DND-41 (cell line): ENCODE measurements around the gene CERS5.

ENCODE experiments used
- ATAC-seq: fragments of 200-7000 bp; cut with Tn5 transposase; 3 replicates; pipeline ENCODE4 v1.9.1; 2021; ENCODE audit warnings: low read depth; ENCODE audit not compliant: insufficient read depth
- DNase-seq: peaks from one replicate; pipeline ENCODE4 v3.0.0-alpha.2; 2020
- H2AFZ ChIP-seq: 2 replicates; pipeline ENCODE4 v1.6.0; 2012; ENCODE audit warnings: low read depth, low read length
- H3K27ac ChIP-seq: 2 replicates; pipeline ENCODE4 v1.5.1; 2012; ENCODE audit warnings: low read length, inconsistent platforms
- H3K27me3 ChIP-seq: fragments of 200-600 bp; sonication (generic); 2 replicates; pipeline ENCODE4 v1.6.0; 2012; ENCODE audit warnings: low read length, mild to moderate bottlenecking, inconsistent platforms; ENCODE audit not compliant: insufficient read depth, poor library complexity
- H3K36me3 ChIP-seq: 2 replicates; pipeline ENCODE4 v1.5.1; 2012; ENCODE audit warnings: low read length, inconsistent platforms; ENCODE audit not compliant: insufficient read depth
- H3K4me1 ChIP-seq: 2 replicates; pipeline ENCODE4 v1.5.1; 2012; ENCODE audit warnings: mild to moderate bottlenecking, low read length; ENCODE audit not compliant: insufficient read depth
- H3K4me2 ChIP-seq: 2 replicates; pipeline ENCODE4 v1.6.0; 2012; ENCODE audit warnings: mild to moderate bottlenecking, moderate library complexity, low read length, inconsistent platforms; ENCODE audit not compliant: insufficient read depth
- H3K4me3 ChIP-seq, 2 experiments: fragments of 200-600 bp in 1 of 2; shearing (Covaris generic) in 1 of 2; 2 replicates each; pipeline ENCODE4 v1.5.1; 2012 to 2016; ENCODE audit warnings: inconsistent platforms in 2 of 2, low read length in 2 of 2, mild to moderate bottlenecking in 2 of 2, low read depth in 1 of 2, moderate library complexity in 1 of 2
- H3K79me2 ChIP-seq: 2 replicates; pipeline ENCODE4 v1.6.0; 2012; ENCODE audit warnings: low read length, inconsistent platforms; ENCODE audit not compliant: insufficient read depth
- H3K9ac ChIP-seq: 2 replicates; pipeline ENCODE4 v1.6.0; 2012; ENCODE audit warnings: low read depth, mild to moderate bottlenecking, inconsistent platforms, low read length, moderate library complexity
- H3K9me3 ChIP-seq: 2 replicates; pipeline ENCODE4 v1.5.1; 2012; ENCODE audit warnings: low read length, moderate library complexity, mild to moderate bottlenecking, inconsistent platforms; ENCODE audit not compliant: insufficient read depth, severe bottlenecking
- H4K20me1 ChIP-seq: 2 replicates; pipeline ENCODE4 v1.6.0; 2012; ENCODE audit warnings: low read length; ENCODE audit not compliant: insufficient read depth
- CTCF ChIP-seq: IDR thresholded peaks from 2 replicates; pipeline ENCODE4 v1.5.1; 2012; ENCODE audit warnings: borderline replicate concordance, low read length, moderate library complexity, mild to moderate bottlenecking; ENCODE audit not compliant: poor library complexity, severe bottlenecking; ENCODE audit errors: extremely low read depth
- EZH2 ChIP-seq: IDR thresholded peaks from 3 replicates; pipeline ENCODE4 v1.6.1; 2012; ENCODE audit warnings: borderline replicate concordance, low read depth, mild to moderate bottlenecking, moderate library complexity, low read length, inconsistent platforms; ENCODE audit not compliant: severe bottlenecking

CERS5 gene

GRCh38 chr12:50213439-50213838, 46.3 kb upstream of the CERS5 start:
- Histone ChIP-seq H3K4me2 (no peak overlapping the region), H3K4me1 (peaks cover 21% of the 10 kb centered on the region), H3K9ac (no peak overlapping the region), H4K20me1 (no peaks in the 10 kb centered on the region), H2AFZ (no peak overlapping the region), H3K9me3 (no peaks in the 10 kb centered on the region), H3K79me2 (no peaks in the 10 kb centered on the region), H3K27ac (no peak overlapping the region), H3K4me3 (no peak overlapping the region), H3K27me3 (no peaks in the 10 kb centered on the region), H3K36me3 (no peaks in the 10 kb centered on the region)
- no peak for DNase-seq
- TF ChIP-seq CTCF (no peak), EZH2 (no peak)
- ATAC-seq = no peak

GRCh38 chr12:50212071-50212467, 44.9 kb upstream of the CERS5 start:
- H2AFZ ChIP-seq = peak overlapping the region; percentile 42
- no peaks in the 10 kb centered on the region for H3K9me3 ChIP-seq
- no peak for DNase-seq
- TF ChIP-seq EZH2 (no peak), CTCF (no peak)
- peak; percentile 56; the same call in 1 of the 3 replicates for ATAC-seq
- peaks cover 21% of the 10 kb centered on the region for H3K4me1 ChIP-seq
- H3K4me2 ChIP-seq = peak overlapping the region; percentile 37
- peak overlapping the region; percentile 24; the same call in 1 of the 2 replicates for H3K9ac ChIP-seq
- H4K20me1 ChIP-seq = no peaks in the 10 kb centered on the region
- no peaks in the 10 kb centered on the region for H3K27me3 ChIP-seq
- no peak overlapping the region for H3K4me3 ChIP-seq
- H3K79me2 ChIP-seq = no peaks in the 10 kb centered on the region
- H3K36me3 ChIP-seq = no peaks in the 10 kb centered on the region
- H3K27ac ChIP-seq = peak overlapping the region; percentile 57

GRCh38 chr12:50211392-50212070, 44.4 kb upstream of the CERS5 start:
- ATAC-seq (peak; percentile 55; the same call in 2 of the 3 replicates), DNase-seq (no peak)
- Histone ChIP-seq H3K4me2 (peak overlapping the region; percentile 37), H3K9ac (peak overlapping the region; percentile 24; the same call in 1 of the 2 replicates), H3K9me3 (no peaks in the 10 kb centered on the region), H2AFZ (peak overlapping the region; percentile 42), H3K36me3 (no peaks in the 10 kb centered on the region), H3K4me1 (peaks cover 21% of the 10 kb centered on the region), H4K20me1 (no peaks in the 10 kb centered on the region), H3K27ac (peak overlapping the region; percentile 57), H3K27me3 (no peaks in the 10 kb centered on the region), H3K4me3 (no peak overlapping the region), H3K79me2 (no peaks in the 10 kb centered on the region)
- peak; percentile 44 for TF ChIP-seq CTCF
- TF ChIP-seq EZH2 = no peak

GRCh38 chr12:50207424-50207823, 40.3 kb upstream of the CERS5 start:
- Histone ChIP-seq H3K9me3 (no peaks in the 10 kb centered on the region), H3K36me3 (peaks cover 16% of the 10 kb centered on the region), H3K79me2 (no peaks in the 10 kb centered on the region), H4K20me1 (no peaks in the 10 kb centered on the region), H3K4me3 (no peak overlapping the region), H2AFZ (no peak overlapping the region), H3K9ac (no peak overlapping the region), H3K4me2 (no peak overlapping the region), H3K27ac (no peak overlapping the region), H3K27me3 (no peaks in the 10 kb centered on the region), H3K4me1 (peaks cover 14% of the 10 kb centered on the region)
- DNase-seq (no peak), ATAC-seq (no peak)
- no peak for TF ChIP-seq EZH2
- no peak for TF ChIP-seq CTCF
